Peyer's patch (tissue), 4 donors: ENCODE data around the gene CHRD. TPM values are rescaled to one million over a fixed set of nuclear protein-coding genes. Genes with fewer than 3 reads are reported as not detected.

Experiments
- DNase-seq, 3 donors: peaks; one replicate each; pipeline ENCODE4 v3.0.0-alpha.2; 2017 to 2019
- H3K27ac ChIP-seq, 4 donors: fragments of 200-600 bp; sonication (generic); one replicate each; pipeline ENCODE4 v1.5.1; 2016 to 2019
- H3K27me3 ChIP-seq, 2 donors: fragments of 200-600 bp; sonication (generic); one replicate each; pipeline ENCODE4 v1.5.1; 2019
- H3K36me3 ChIP-seq, 3 donors: fragments of 200-600 bp; sonication (generic); one replicate each; pipeline ENCODE4 v1.5.1; 2016 to 2019
- H3K4me1 ChIP-seq, 4 donors: fragments of 200-600 bp; sonication (generic); one replicate each; pipeline ENCODE4 v1.5.1; 2016 to 2019
- H3K4me3 ChIP-seq, 4 donors: fragments of 200-600 bp; sonication (generic); 1 replicate in 3 of 4; 2 replicates in 1 of 4; pipeline ENCODE4 v1.5.1; 2016 to 2019; ENCODE audit warnings: mild to moderate bottlenecking in 1 of 4
- H3K9me3 ChIP-seq, 4 donors: fragments of 200-600 bp; sonication (generic); one replicate each; pipeline ENCODE4 v1.5.1; 2016 to 2019; ENCODE audit warnings: mild to moderate bottlenecking in 1 of 4
- POLR2A ChIP-seq, 2 donors: fragments of 450-650 bp; IDR thresholded peaks; one replicate each; pipeline ENCODE4 v1.5.1; 2017; ENCODE audit warnings: antibody characterized with exemption in 2 of 2, mild to moderate bottlenecking in 2 of 2, moderate library complexity in 2 of 2
- total RNA-seq, 4 donors: library from RNA; depleted of rRNA; stranded (reverse); fragments of >200 nt; gene quantifications; one replicate each; pipeline ENCODE4 v1.1.0, GENCODE V29; 2016
- TF ChIP-seq, protein P1 (sequence below), 6 experiments: fragments of 450-650 bp in 4 of 6; fragments of 200-600 bp in 2 of 6; sonication (generic) in 1 of 6; IDR thresholded peaks; one replicate each; pipeline ENCODE4 v1.5.1; 2017 to 2019; ENCODE audit warnings: antibody characterized with exemption in 6 of 6, mild to moderate bottlenecking in 3 of 6, moderate library complexity in 1 of 6

Gene CHRD
- total RNA-seq, 4 donors from 2014 or later, result 0.53 to 17.3 (median 4.4) TPM

DNA sequence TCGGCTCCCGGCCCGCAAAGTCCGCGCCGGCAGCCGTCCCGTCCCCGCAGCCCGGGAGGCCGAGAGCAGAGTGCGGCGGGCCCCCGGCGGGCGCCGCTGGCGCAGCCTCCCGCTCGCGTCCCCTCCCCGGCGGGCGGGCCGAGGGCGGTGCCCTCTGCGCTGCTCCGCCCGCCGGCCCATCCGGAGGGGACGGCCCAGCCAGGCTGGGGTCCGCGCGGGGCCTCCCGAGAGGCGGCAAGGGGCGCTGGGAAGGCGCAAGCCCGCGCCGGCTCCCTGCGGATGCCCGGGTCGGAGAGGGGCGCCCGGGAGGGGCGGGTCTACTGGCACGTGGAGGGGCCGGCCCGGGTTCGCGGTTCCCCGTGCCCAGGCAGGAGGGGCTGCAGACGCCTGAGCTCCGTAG is 18.3 kb upstream of the CHRD start, which contains the start of the genes CLCN2 and POLR2H:
CLCN2 (minus strand) TSS at position 74 of the 400 bp plus-strand sequence. CDS start 126 bp downstream, outside the sequence.
POLR2H (plus strand) TSS at position 179 of the 400 bp plus-strand sequence. CDS start 1,783 bp downstream, outside the sequence.
- peaks cover 0 to 22% (median 3%) of the 10 kb centered on the region in 4 donors for H3K4me1 ChIP-seq
- peak within 1 kb of the TSS; percentile 78 to 92 (median 90) for H3K4me3 ChIP-seq
- no peaks in the 10 kb centered on the region for H3K9me3 ChIP-seq
- peak; percentile 40 to 82 (median 70) for DNase-seq
- H3K36me3 ChIP-seq, result peaks cover 0 to 23% (median 0%) of the 10 kb centered on the region in 3 donors
- TF ChIP-seq POLR2A (IDR thresholded peaks at IDR 0.05), result peak; percentile 72 to 82
- TF ChIP-seq, protein P1, sequence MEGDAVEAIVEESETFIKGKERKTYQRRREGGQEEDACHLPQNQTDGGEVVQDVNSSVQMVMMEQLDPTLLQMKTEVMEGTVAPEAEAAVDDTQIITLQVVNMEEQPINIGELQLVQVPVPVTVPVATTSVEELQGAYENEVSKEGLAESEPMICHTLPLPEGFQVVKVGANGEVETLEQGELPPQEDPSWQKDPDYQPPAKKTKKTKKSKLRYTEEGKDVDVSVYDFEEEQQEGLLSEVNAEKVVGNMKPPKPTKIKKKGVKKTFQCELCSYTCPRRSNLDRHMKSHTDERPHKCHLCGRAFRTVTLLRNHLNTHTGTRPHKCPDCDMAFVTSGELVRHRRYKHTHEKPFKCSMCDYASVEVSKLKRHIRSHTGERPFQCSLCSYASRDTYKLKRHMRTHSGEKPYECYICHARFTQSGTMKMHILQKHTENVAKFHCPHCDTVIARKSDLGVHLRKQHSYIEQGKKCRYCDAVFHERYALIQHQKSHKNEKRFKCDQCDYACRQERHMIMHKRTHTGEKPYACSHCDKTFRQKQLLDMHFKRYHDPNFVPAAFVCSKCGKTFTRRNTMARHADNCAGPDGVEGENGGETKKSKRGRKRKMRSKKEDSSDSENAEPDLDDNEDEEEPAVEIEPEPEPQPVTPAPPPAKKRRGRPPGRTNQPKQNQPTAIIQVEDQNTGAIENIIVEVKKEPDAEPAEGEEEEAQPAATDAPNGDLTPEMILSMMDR (IDR thresholded peaks at IDR 0.05), result peak in 1 of 6 experiments; percentile 7
- peak within 1 kb of the TSS; percentile 89 to 100 (median 94) for H3K27ac ChIP-seq
- H3K27me3 ChIP-seq, result no peaks in the 10 kb centered on the region

DNA sequence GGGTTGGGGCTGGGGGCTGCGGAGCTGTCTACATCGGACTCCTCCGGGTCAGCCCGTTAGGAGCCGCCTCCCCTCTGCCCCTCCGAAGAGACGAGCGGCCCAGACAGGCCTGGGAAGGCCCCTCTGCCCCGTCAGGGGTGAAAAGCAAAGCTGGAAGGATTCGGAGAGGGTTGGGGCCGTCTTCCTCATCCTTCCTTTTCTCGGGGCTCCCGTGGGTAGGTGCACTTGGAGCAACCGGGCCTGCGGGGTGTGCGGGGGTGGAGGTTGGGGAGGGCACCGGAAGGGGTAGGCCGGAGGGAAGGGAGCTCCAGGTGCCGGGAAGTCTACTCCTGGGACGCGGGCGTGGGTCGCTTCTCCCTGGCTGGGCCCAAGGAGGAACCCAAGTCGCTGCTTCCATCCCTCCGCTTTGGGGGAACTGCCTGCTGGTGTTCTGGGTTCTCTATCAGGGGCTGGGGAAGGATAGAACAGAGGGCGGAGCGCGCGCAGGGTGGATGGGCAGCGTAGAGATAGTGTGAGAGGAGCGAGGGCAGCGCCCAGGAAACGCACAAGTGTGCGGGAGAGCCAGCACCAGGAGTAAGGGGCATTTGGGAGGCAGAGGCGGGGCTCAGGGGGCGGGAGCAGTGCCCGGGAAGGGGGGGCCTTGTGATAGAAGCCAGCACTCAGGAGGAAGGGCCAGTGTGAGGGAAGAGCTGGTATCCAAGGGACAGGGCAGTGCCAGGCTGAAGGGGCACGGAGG is 17.8 kb upstream of the CHRD start:
- peak; percentile 62 to 86 (median 84) for DNase-seq
- H3K4me3 ChIP-seq, result peak overlapping the region; percentile 78 to 92 (median 90)
- H3K36me3 ChIP-seq, result peaks cover 0 to 26% (median 0%) of the 10 kb centered on the region in 3 donors
- H3K4me1 ChIP-seq, result peaks cover 0 to 22% (median 3%) of the 10 kb centered on the region in 4 donors
- H3K9me3 ChIP-seq, result no peaks in the 10 kb centered on the region
- H3K27ac ChIP-seq, result peak overlapping the region; percentile 89 to 100 (median 94)
- H3K27me3 ChIP-seq, result no peaks in the 10 kb centered on the region
- TF ChIP-seq, protein P1 (IDR thresholded peaks at IDR 0.05), result no peak
- peak; percentile 69 to 70 for TF ChIP-seq POLR2A (IDR thresholded peaks at IDR 0.05)

DNA sequence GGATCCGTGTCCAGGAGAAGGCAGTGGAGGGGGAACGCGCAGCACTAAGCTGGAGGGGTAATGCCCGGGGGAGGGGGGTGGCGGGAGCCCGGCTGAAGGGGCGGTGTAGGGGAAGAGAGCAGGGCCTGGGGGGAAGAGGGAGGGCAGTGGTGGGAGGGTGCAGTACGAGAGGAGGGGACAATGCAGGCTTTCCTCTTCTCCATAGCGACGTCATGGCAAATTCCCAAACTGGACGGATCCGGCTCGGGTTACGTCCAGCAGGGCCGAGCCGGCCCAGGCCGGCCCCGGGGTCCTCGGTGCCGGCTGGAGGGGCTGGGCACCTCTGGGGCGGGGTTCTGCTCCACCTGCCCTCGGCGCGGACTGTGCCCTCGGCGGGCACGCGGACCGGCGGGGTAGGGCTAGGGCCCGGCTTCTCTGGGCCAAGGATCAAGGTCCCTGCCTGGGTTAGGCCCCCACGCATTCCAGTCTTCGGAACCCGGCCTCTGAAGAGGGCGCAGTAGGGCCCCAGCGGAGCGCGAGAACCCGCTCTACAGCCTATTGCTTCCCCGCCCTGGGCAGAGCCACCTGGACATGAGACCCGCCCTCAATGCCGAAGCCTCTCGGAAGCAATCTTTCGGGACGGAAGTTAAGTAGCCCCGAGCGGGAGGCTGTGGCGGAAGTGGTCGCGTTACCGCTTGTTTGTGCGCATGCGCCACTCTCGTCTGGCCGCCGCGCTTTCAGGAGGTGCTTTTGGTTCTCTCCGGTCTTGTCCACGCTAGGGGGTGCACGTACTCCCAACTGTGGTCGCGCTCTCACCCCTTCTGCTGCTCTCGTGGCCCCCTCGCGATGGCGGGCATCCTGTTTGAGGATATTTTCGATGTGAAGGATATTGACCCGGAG is 16.9 kb upstream of the CHRD start:
- Histone ChIP-seq H3K9me3 (no peaks in the 10 kb centered on the region), H3K27ac (peak overlapping the region; percentile 89 to 100 (median 94)), H3K4me1 (peaks cover 0 to 22% (median 3%) of the 10 kb centered on the region in 4 donors), H3K4me3 (peak overlapping the region; percentile 78 to 92 (median 90)), H3K27me3 (no peaks in the 10 kb centered on the region), H3K36me3 (peaks cover 0 to 22% (median 0%) of the 10 kb centered on the region in 3 donors)
- peak; percentile 60 to 83 for TF ChIP-seq POLR2A (IDR thresholded peaks at IDR 0.05)
- TF ChIP-seq, protein P1 (IDR thresholded peaks at IDR 0.05), result peak; percentile 25 to 58 (median 50)
- peak; percentile 94 to 99 (median 96) for DNase-seq

DNA sequence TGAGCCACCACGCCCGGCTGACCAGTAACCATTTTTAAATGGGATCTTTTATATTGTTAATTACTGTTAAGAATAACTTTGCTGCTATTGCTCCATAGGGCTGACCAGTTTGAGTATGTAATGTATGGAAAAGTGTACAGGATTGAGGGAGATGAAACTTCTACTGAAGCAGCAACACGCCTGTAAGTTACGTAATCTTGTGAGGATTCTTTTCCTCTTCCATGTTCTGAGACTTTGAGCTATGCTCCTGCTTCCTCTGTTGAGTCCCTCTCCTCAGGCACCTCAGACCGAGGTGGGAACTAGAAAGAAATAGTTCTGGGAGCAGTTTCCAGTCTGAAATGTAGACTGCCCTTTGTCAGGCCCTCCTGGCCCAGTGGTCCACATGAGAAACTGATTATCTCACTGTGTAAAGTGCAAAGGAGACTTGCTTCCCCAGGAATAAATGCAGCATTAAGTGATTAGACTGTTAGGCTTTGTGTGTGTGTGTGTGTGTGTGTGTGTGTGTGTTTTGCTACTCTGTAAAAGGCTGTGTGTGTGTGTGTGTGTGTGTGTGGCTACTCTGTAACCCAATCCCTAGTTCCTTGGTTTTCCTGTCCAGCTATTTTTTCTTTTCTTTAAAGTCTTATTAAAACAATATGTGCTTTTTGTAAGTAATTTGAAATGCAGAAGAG is 13.1 kb upstream of the CHRD start:
- peaks cover 0 to 31% (median 0%) of the 10 kb centered on the region in 3 donors for H3K36me3 ChIP-seq
- no peak for DNase-seq
- H3K27me3 ChIP-seq, result no peaks in the 10 kb centered on the region
- peaks cover 0 to 17% (median 0%) of the 10 kb centered on the region in 4 donors for H3K4me1 ChIP-seq
- TF ChIP-seq, protein P1 (IDR thresholded peaks at IDR 0.05), result no peak
- TF ChIP-seq POLR2A (IDR thresholded peaks at IDR 0.05), result no peak
- no peak overlapping the region for H3K27ac ChIP-seq
- no peaks in the 10 kb centered on the region for H3K9me3 ChIP-seq
- no peak overlapping the region for H3K4me3 ChIP-seq

DNA sequence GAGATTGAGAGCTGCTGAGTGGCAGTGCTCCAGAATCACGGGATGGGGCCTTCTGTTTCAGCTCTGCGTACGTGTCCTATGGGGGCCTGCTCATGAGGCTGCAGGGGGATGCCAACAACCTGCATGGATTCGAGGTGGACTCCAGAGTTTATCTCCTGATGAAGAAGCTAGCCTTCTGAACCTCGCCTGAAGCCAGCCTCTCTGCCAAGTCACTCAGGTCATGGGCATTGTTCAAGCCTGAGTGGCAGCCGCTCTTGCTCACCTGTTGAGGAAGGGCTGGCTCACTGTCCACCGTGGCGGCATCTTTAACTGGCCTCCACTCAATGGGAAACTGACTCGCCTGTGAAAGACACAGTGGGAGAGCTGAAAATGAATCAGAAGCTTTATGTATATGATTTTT is 11.7 kb upstream of the CHRD start:
- Histone ChIP-seq H3K36me3 (peaks cover 0 to 31% (median 0%) of the 10 kb centered on the region in 3 donors), H3K27me3 (no peaks in the 10 kb centered on the region), H3K27ac (no peak overlapping the region), H3K9me3 (no peaks in the 10 kb centered on the region), H3K4me3 (no peak overlapping the region), H3K4me1 (peaks cover 0 to 20% (median 0%) of the 10 kb centered on the region in 4 donors)
- TF ChIP-seq, protein P1 (IDR thresholded peaks at IDR 0.05), result no peak
- no peak for TF ChIP-seq POLR2A (IDR thresholded peaks at IDR 0.05)
- DNase-seq, result no peak
